IMR-90 (cell line): ENCODE measurements around the gene FAM83C. TPM values are rescaled to one million over a fixed set of nuclear protein-coding genes. Genes with fewer than 3 reads are reported as not detected.
"Not testable (repeated sequence)": the region's sequence is repeated elsewhere in the genome, so short reads cannot be mapped to it uniquely, and the experiment has no call there.

Experiments
- ATAC-seq: fragments of 200-7000 bp; cut with Tn5 transposase; 2 replicates; pipeline ENCODE4 v1.9.1; 2020; ENCODE audit warnings: low read depth, mild to moderate bottlenecking, moderate library complexity
- BruUV-seq: library from RNA; stranded (reverse); fragments of 400-500 nt; replicated peaks from 2 replicates; lab custom pipeline; 2021; lab: Mats Ljungman, UMichigan
- CTCF ChIA-PET: fragments of 300-600 bp; formaldehyde crosslinking; extraction: SDS; loops from one replicate; lab custom pipeline; 2021; ENCODE audit warnings: antibody characterized with exemption; lab: Yijun Ruan, JAX
- POLR2A ChIA-PET: fragments of 300-600 bp; sonication (Branson Sonifier 250); formaldehyde crosslinking; loops from one replicate; lab custom pipeline; 2022; ENCODE audit warnings: antibody characterized with exemption; ENCODE audit not compliant: unreplicated experiment; lab: Charles Lee
- DNase-seq: peaks from one replicate; pipeline ENCODE4 v3.0.0; 2013
- H2AFZ ChIP-seq: replicated peaks from 2 replicates; pipeline ENCODE3; 2013; ENCODE audit warnings: low read length, mild to moderate bottlenecking; ENCODE audit not compliant: poor library complexity
- H2AK5ac ChIP-seq: 2 replicates; pipeline ENCODE4 v1.6.1; 2013; ENCODE audit warnings: low read depth, low read length, inconsistent platforms
- H2AK9ac ChIP-seq: replicated peaks from 2 replicates; pipeline ENCODE3; 2013; ENCODE audit warnings: mild to moderate bottlenecking, low read depth, low read length, moderate library complexity; ENCODE audit not compliant: poor library complexity
- H2BK120ac ChIP-seq: 2 replicates; pipeline ENCODE4 v1.6.1; 2013; ENCODE audit warnings: low read depth, low read length, inconsistent platforms
- H2BK15ac ChIP-seq: 3 replicates; pipeline ENCODE4 v1.6.1; 2013; ENCODE audit warnings: low read depth, low read length, inconsistent platforms
- H2BK20ac ChIP-seq: 2 replicates; pipeline ENCODE4 v1.6.1; 2013; ENCODE audit warnings: low read depth, mild to moderate bottlenecking, inconsistent platforms, low read length, moderate library complexity
- H2BK5ac ChIP-seq: 2 replicates; pipeline ENCODE4 v1.6.1; 2013; ENCODE audit warnings: mild to moderate bottlenecking, low read depth, low read length, inconsistent platforms; ENCODE audit not compliant: poor library complexity, severe bottlenecking
- H3K14ac ChIP-seq: replicated peaks from 2 replicates; pipeline ENCODE4 v1.6.1; 2013; ENCODE audit warnings: low read depth, low read length, inconsistent platforms
- H3K18ac ChIP-seq: 2 replicates; pipeline ENCODE4 v1.6.1; 2013; ENCODE audit warnings: low read depth, low read length, control low read depth
- H3K23ac ChIP-seq: 2 replicates; pipeline ENCODE4 v1.6.1; 2013; ENCODE audit warnings: low read depth, low read length, inconsistent platforms
- H3K27ac ChIP-seq: 2 replicates; pipeline ENCODE4 v1.5.1; 2013; ENCODE audit warnings: mild to moderate bottlenecking, control low read depth, low read length; ENCODE audit not compliant: insufficient read depth
- H3K27me3 ChIP-seq: 2 replicates; pipeline ENCODE4 v1.6.1; 2013; ENCODE audit warnings: low read length; ENCODE audit not compliant: control insufficient read depth, insufficient read depth
- H3K36me3 ChIP-seq: 2 replicates; pipeline ENCODE4 v1.6.1; 2013; ENCODE audit warnings: low read length, mixed read lengths; ENCODE audit not compliant: control insufficient read depth, insufficient read depth
- H3K4ac ChIP-seq: 2 replicates; pipeline ENCODE4 v1.6.1; 2013; ENCODE audit warnings: low read depth, low read length, inconsistent platforms
- H3K4me1 ChIP-seq: 2 replicates; pipeline ENCODE4 v1.6.1; 2013; ENCODE audit warnings: low read length, mixed read lengths; ENCODE audit not compliant: control insufficient read depth, insufficient read depth
- H3K4me2 ChIP-seq: 2 replicates; pipeline ENCODE4 v1.6.1; 2013; ENCODE audit warnings: low read depth, mild to moderate bottlenecking, control low read depth, low read length, moderate library complexity
- H3K4me3 ChIP-seq: 2 replicates; pipeline ENCODE4 v1.5.1; 2013; ENCODE audit warnings: low read depth, mild to moderate bottlenecking, control low read depth, low read length, moderate library complexity; ENCODE audit not compliant: insufficient read depth
- H3K56ac ChIP-seq: 2 replicates; pipeline ENCODE4 v1.6.1; 2013; ENCODE audit warnings: low read length, inconsistent platforms; ENCODE audit not compliant: insufficient read depth; ENCODE audit errors: extremely low read depth
- H3K79me1 ChIP-seq, 2 experiments: 2 replicates each; pipeline ENCODE4 v1.6.1; 2013; ENCODE audit warnings: low read length in 2 of 2, inconsistent platforms in 1 of 2, low read depth in 1 of 2
- H3K9ac ChIP-seq: 2 replicates; pipeline ENCODE4 v1.6.1; 2013; ENCODE audit warnings: low read depth, low read length, control low read depth
- H3K9me1 ChIP-seq: 2 replicates; pipeline ENCODE4 v1.6.1; 2013; ENCODE audit warnings: low read length, inconsistent platforms; ENCODE audit not compliant: insufficient read depth
- H3K9me3 ChIP-seq: 2 replicates; pipeline ENCODE4 v1.6.1; 2013; ENCODE audit warnings: low read length; ENCODE audit not compliant: control insufficient read depth, insufficient read depth
- H4K20me1 ChIP-seq: 2 replicates; pipeline ENCODE4 v1.6.1; 2013; ENCODE audit warnings: low read length, inconsistent platforms; ENCODE audit not compliant: insufficient read depth
- H4K5ac ChIP-seq: 2 replicates; pipeline ENCODE4 v1.6.1; 2013; ENCODE audit warnings: mild to moderate bottlenecking, low read depth, low read length, control low read depth
- H4K8ac ChIP-seq, 2 experiments: 2 replicates each; pipeline ENCODE4 v1.6.1; 2013; ENCODE audit warnings: low read depth in 2 of 2, low read length in 2 of 2, control low read depth in 1 of 2, inconsistent platforms in 1 of 2
- H4K91ac ChIP-seq: 2 replicates; pipeline ENCODE4 v1.6.1; 2013; ENCODE audit warnings: low read depth, low read length, inconsistent platforms; ENCODE audit not compliant: insufficient read depth
- WGBS, 2 experiments: methylation state at CpG; one replicate each; pipeline versions ENCODE4 v1.1.5 to v1.1.7; 2013; ENCODE audit warnings: missing lambda C conversion rate in 2 of 2; ENCODE audit not compliant: insufficient read length in 1 of 2; ENCODE audit errors: extremely low coverage in 2 of 2; 5-methylcytosine and 5-hydroxymethylcytosine counted together
- dilution Hi-C: fragments of 300-500 bp; cut with HindIII; formaldehyde crosslinking; loops from one replicate; pipeline ENCODE4 v1.14.3; 2018; ENCODE audit warnings: low sequenced_read_pairs; ENCODE audit not compliant: unreplicated experiment
- in situ Hi-C: fragments of 300-500 bp; cut with MboI; formaldehyde crosslinking; loops from 3 replicates; pipeline ENCODE4 v1.14.3; 2019; ENCODE audit warnings: low sequenced_read_pairs, inconsistent platforms, mixed read lengths
- intact Hi-C: fragments of 100-400 bp; cut with micrococcal nuclease; formaldehyde crosslinking; loops from 2 replicates; pipeline ENCODE4 v1.10.0; 2022
- polyA plus RNA-seq, 3 experiments: library from polyadenylated mRNA; depleted of rRNA; stranded (reverse); fragments of >200 nt; gene quantifications; 2 replicates each; pipeline ENCODE4 v1.2.3, GENCODE V29; 2012; ENCODE audit warnings: low replicate concordance in 1 of 3
- total RNA-seq: library from RNA; depleted of rRNA; stranded (reverse); fragments of >200 nt; gene quantifications from 2 replicates; pipeline ENCODE4 v1.2.3, GENCODE V29; 2012

Gene FAM83C
- total and polyA plus RNA-seq, 2 of the 4 experiments (the other 2 are of a cell fraction) = 0.02 TPM; not detected in 1

GRCh38 chr20:35315632-35316020 lies 23.4 kb upstream of the FAM83C start:
- H3K56ac ChIP-seq = peak overlapping the region; percentile 42
- H4K5ac ChIP-seq = peak overlapping the region; percentile 96
- H3K4me1 ChIP-seq = peaks cover 49% of the 10 kb centered on the region
- DNase-seq (peak; percentile 58), ATAC-seq (peak; percentile 2; the same call in 1 of the 2 replicates)
- H3K36me3 ChIP-seq, CTCF ChIA-PET, H2AFZ ChIP-seq, POLR2A ChIA-PET, H4K20me1 ChIP-seq, H3K4me2 ChIP-seq, BruUV-seq, H3K27me3 ChIP-seq, intact Hi-C loops, H3K9me3 ChIP-seq, dilution Hi-C loops, H3K4me3 ChIP-seq, in situ Hi-C loops: not testable (repeated sequence)
- peak overlapping the region; percentile 89 for H2BK20ac ChIP-seq
- H2AK9ac ChIP-seq = peak overlapping the region; percentile 74
- H4K8ac ChIP-seq = peak overlapping the region; percentile 58 to 94
- 0 out of 2 replicates have a peak overlapping the region, but pooled peaks have one; percentile 21 for H3K9ac ChIP-seq
- 85% methylated on average over 3 of the region's 7 CpGs; no CpG with 5 or more reads in 1 of the 2 experiments for WGBS, 2 experiments
- peak overlapping the region; percentile 95 for H2BK15ac ChIP-seq
- H4K91ac ChIP-seq = peak overlapping the region; percentile 94
- peak overlapping the region; percentile 69 for H3K14ac ChIP-seq
- H3K18ac ChIP-seq = peak overlapping the region; percentile 93
- peak overlapping the region; percentile 86 for H3K4ac ChIP-seq
- H3K79me1 ChIP-seq = peaks cover 0 to 46% of the 10 kb centered on the region in 2 experiments; a peak in 2 of 4 replicates
- H2BK5ac ChIP-seq = peak overlapping the region; percentile 89
- H2AK5ac ChIP-seq = peak overlapping the region; percentile 99
- H2BK120ac ChIP-seq = peak overlapping the region; percentile 96
- peaks cover 44% of the 10 kb centered on the region for H3K9me1 ChIP-seq
- peak overlapping the region; percentile 90 for H3K27ac ChIP-seq
- H3K23ac ChIP-seq = peak overlapping the region; percentile 71; the same call in 1 of the 2 replicates
